Esophagus mucosa (tissue), 1 donor: ENCODE results near the gene RANGRF. TPM values are rescaled to one million over a fixed set of nuclear protein-coding genes. Genes with fewer than 3 reads are reported as not detected.
"Not testable (repeated sequence)": the region's sequence is repeated elsewhere in the genome, so short reads cannot be mapped to it uniquely, and the experiment has no call there.

Experiments
- ATAC-seq: fragments of 200-7000 bp; cut with Tn5 transposase; one replicate; pipeline ENCODE4 v1.9.1; 2020
- total RNA-seq: library from RNA; stranded (reverse); gene quantifications from one replicate; pipeline ENCODE4 v1.2.4, GENCODE V29; 2023
- donor health status: DM: yes; HTN: yes; CAD: no.

The RANGRF gene, protein sequence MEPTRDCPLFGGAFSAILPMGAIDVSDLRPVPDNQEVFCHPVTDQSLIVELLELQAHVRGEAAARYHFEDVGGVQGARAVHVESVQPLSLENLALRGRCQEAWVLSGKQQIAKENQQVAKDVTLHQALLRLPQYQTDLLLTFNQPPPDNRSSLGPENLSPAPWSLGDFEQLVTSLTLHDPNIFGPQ
- 12.7 TPM for total RNA-seq

DNA sequence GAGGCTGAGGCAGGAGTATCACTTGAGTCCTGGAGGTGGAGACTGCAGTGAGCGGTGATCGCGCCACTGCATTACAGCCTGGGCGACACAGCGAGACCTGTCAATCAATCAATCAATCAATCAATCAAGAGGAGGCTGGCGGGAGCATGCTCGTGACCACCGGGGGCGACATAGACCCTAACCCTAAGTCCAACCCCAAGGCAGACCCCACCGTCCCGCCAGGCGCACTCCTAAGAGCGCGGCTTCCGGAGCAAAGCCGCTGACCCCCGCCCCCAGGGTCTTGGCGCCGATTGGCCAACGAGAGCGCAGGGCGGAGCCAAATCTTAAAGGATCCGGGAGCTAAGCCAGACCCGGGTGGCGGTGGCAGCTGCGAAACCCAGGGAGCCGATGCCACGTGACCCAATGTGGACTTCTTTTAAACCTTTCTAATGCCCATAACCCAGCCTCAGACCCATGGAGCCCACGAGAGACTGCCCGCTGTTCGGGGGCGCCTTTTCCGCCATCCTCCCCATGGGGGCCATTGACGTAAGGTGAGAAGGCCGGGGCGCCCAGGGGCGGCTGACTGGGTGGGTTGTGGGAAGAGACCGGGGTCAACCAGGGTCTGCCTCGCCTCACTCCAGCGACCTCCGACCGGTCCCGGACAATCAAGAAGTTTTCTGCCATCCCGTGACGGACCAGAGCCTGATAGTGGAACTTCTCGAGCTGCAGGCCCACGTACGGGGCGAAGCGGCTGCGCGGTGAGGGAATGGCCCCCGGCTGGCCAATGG is at the start of gene RANGRF:
Gene RANGRF (plus strand): TSS at position 335 of the 767 bp plus-strand sequence. CDS start 119 bp downstream, at position 454.
- ATAC-seq: peak; percentile 75

DNA sequence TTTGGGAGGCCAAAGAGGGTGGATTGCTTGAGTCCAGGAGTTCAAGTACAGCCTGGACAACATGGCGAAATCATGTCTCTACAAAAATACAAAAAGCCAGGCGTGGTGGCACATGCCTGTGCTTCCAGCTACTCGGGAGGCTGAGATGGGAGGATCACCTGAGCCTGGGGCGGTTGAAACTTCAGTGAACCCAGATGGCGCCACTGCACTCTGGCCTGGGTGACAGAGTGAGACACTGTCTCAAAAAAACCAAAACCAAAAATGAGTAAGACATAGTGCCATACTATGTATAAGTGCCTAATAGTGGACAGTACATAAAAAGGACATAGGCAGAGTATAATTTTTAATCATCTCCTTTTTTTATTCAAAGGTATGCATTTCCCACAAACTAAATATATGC is 44.6 kb upstream of the RANGRF start:
- ATAC-seq: no peak

DNA sequence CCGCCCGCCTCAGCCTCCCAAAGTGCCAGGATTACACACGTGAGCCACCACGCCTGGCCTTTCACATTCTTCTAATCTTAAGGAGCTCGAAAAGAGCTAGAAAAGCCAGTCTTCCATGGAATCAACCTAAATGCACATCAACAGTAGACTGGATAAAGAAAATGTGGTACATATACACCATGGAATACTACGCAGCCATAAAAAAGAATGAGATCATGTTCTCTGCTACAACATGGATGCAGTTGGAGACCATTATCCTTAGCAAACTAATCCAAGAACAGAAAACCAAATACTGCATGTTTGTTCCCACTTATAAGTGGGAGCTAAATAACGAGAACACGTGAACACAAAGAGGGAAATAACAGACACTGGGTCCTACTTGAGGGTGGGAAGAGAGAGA is 43.7 kb upstream of the RANGRF start:
- ATAC-seq: no peak

DNA sequence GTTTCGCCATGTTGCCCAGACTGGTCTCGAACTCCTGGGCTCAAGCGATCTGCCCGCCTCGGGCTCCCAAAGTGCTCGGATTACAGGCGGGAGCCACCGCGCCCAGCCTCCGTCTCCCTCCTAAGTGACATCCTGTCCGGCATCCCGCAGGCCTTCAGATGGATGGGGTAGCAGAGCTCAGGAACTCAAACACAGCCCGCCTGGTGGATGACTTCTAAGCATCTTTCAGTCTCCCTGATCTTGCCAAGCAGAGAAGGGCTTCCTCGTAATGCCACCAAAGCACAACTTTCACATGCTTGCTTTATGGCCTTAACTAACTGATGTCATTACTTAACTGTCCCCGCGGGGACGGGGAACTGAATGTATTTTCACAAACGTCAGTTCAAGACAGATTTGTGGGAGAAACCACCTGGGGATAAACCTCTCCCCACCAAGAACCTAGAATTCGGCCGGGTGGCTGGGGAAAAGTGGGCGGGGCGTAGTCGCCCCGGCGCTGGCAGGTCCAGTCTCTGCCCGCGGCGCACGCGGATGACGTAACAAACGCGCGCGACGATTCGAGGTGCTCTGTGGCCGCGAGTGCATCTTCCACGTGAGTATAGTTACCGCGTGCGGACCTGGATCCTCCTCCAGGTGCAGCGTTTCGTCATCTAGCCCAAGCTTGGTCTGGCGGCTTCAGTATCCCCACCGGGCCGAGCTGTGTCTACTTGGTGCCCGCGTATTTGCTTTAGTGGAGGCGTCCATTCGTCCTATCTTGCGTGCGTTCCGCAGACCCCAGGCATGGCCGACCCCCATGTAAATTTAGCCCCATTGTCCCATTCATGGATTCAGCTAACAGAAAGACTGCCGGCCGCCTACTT is 39.5 kb upstream of the RANGRF start, which contains the start of gene PFAS:
Gene PFAS (plus strand): TSS at position 539 of the 857 bp plus-strand sequence. CDS start 4,649 bp downstream, outside the sequence.
- ATAC-seq: peak; percentile 86

DNA sequence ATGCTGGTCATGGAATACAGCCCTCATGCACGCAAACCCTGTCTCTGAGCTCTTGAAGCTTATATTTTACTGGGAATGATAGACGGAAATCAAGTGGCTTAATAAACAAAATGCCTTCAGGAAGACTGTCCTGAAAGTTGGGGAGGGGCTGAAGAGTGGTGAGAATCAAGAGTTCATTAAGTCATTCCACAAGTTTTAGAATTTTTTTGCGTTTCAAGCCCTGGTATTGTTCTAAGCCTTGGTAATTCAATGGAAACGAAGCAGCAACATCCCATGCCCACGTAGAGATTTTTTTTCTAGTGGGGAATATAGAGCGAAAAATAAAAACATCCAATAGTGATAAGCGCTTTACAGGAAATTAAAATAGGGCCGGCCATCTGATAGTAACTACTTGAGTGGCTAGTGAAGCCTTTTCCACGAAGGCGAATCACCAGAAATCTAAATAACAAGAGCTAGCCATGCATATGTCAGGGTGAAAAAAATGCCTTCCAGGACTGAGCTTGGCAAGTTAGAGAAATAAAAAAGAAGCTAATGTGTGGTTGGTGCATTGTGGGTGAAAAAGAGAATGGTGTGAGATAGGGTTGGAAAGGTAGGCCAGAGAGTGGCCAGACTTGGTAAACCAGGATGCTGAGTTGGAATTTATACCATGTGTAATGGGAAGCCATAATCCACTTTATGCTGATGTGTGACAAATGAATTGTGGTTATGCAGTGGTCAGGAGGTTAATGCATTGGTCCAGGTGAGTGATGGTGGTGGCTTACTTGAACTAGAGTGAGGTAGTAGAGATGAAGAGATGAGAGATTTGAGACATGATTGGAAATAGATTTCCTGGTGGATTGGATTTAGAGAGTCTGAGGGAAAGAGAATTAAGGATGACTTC is 38.6 kb upstream of the RANGRF start:
- ATAC-seq: no peak

DNA sequence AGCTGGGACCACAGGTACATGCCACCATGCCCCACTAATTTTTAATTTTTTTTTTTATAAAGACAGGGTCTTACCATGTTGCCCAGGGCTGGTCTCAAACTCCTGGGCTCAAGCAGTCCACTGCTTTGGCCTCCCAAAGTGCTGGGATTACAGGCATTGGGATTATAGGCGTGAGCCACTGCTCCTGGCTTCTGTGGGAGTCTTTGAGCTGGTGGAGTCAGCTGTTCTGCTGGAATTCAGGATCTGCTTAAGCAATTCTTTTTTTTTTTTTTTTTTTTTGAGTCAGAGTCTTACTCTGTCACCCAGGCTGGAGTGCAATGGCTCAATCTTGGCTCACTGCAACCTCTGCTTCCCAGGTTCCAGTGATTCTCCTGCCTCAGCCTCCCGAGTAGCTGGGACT is 37.1 kb upstream of the RANGRF start:
- ATAC-seq: not testable (repeated sequence)

DNA sequence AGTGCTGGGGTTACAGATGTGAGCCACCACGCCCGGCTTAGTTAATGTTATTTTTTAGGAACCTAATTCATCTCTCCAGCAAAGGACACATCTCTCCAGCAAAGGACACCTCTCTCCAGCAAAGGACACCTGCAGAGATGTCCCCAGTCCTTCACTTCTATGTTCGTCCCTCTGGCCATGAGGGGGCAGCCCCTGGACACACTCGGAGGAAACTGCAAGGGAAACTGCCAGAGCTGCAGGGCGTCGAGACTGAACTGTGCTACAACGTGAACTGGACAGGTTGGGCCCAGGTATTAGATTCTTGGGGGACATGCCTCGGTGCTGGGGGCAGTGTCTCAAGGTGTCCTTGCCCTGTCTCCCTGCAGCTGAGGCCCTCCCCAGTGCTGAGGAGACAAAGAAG is 34.7 kb upstream of the RANGRF start:
- ATAC-seq: no peak

DNA sequence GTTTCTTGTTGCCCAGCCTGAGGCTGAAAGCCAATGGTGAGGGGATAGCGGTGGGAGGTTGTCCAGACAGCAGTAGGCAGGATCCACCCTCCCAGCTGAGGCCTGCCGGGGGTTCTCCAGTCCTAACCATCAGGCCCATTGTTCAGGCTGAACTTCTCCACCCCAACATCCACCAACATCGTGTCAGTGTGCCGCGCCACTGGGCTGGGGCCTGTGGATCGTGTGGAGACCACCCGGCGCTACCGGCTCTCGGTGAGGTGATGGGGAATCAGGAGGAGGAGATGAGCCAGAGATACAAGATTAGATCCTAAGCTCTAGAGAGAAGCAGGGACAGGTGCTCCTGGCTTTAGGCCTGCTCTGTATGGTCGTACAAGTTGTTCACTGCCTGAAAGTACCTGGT is 33.6 kb upstream of the RANGRF start:
- ATAC-seq: no peak

DNA sequence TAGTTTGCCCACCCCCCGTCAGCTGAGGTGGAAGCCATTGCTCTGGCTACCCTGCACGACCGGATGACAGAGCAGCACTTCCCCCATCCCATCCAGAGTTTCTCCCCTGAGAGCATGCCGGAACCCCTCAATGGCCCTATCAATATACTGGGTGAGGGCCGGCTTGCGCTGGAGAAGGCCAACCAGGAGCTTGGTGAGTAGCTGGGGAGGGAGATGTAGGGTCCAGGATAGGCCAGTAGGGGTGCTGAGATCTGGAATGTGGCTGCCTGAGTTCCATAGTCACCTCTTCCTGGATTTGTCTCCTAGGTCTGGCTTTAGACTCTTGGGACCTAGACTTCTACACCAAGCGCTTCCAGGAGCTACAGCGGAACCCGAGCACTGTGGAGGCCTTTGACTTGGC is 33.0 kb upstream of the RANGRF start:
- no peak for ATAC-seq

DNA sequence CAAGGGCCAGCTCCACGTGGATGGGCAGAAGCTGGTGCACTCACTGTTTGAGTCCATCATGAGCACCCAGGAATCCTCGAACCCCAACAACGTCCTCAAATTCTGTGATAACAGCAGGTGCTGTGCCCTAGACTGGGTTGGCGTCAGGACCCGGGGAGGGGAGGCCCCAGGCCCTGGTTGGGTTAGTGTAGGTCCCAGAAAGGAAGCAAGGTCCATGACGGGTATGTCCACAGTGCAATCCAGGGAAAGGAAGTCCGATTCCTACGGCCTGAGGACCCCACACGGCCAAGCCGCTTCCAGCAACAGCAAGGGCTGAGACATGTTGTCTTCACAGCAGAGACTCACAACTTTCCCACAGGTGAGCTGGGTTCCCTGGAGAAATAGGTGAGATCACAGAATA is 32.2 kb upstream of the RANGRF start:
- no peak for ATAC-seq

DNA sequence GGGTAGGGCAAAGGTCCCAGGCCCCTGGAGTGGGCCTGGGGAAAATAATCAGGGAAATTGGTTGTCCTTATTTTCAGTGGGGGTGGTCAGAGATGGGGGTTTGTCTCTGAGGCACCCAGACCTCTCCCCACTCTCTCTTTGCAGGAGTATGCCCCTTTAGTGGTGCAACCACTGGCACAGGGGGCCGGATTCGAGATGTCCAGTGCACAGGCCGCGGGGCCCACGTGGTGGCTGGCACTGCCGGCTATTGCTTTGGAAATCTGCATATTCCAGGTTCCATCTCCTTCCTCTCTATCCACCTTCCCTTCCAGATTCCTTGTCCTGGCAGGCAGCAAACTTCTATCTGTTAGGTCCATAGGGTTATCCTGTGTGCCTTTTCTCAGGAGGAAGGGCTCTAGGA is 31.8 kb upstream of the RANGRF start:
- no peak for ATAC-seq

DNA sequence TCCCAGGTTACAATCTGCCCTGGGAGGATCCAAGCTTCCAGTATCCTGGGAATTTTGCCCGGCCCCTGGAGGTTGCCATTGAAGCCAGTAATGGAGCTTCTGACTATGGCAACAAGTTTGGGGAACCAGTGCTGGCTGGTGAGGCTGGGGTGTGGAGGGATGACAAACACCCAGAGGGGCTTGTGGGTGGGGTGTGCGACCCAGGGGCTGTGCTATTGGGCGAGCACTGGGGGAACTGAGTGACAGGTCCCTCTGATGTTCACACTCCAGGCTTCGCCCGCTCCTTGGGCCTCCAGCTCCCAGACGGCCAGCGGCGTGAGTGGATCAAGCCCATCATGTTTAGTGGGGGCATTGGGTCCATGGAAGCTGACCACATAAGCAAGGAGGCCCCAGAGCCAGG is 30.7 kb upstream of the RANGRF start:
- ATAC-seq: no peak

DNA sequence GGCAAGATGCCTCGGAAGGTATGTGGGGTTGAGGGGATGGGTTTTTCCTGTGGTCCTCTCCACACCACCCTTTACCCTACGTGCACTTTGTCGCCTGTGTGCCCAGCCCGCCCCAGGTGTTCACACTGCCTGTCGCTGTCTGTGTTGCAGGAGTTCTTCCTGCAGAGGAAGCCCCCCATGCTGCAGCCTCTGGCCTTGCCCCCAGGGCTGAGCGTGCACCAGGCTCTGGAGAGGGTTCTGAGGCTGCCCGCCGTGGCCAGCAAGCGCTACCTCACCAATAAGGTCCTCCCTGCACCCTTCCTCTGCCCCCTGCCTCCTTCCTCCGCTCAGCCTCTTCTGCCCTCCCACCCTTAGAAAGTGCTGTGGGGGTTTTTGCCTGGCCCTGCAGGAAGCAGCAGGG is 24.1 kb upstream of the RANGRF start:
- ATAC-seq: no peak

DNA sequence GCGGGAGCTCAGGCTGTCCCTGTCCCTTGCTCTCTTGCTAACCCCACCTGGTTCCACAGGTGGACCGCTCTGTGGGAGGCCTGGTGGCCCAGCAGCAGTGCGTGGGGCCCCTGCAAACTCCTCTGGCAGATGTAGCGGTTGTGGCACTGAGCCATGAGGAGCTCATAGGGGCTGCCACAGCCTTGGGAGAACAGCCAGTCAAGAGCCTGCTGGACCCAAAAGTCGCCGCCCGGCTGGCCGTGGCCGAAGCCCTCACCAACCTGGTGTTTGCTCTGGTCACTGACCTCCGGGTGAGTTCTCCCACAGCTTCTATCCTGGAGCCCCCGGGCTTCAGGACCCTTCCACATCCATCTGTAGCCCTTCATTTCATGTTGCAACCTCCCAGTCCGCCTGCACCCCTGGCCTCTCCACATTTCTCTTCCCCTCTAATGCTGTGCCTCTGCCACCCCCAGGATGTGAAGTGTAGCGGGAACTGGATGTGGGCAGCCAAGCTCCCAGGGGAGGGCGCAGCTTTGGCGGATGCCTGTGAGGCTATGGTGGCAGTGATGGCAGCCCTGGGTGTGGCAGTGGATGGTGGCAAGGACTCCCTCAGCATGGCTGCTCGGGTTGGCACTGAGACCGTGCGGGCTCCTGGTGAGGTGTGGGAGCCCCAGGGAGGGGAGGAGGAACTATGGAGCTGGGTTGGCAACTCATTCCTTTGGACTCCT is 23.5 kb upstream of the RANGRF start:
- no peak for ATAC-seq

DNA sequence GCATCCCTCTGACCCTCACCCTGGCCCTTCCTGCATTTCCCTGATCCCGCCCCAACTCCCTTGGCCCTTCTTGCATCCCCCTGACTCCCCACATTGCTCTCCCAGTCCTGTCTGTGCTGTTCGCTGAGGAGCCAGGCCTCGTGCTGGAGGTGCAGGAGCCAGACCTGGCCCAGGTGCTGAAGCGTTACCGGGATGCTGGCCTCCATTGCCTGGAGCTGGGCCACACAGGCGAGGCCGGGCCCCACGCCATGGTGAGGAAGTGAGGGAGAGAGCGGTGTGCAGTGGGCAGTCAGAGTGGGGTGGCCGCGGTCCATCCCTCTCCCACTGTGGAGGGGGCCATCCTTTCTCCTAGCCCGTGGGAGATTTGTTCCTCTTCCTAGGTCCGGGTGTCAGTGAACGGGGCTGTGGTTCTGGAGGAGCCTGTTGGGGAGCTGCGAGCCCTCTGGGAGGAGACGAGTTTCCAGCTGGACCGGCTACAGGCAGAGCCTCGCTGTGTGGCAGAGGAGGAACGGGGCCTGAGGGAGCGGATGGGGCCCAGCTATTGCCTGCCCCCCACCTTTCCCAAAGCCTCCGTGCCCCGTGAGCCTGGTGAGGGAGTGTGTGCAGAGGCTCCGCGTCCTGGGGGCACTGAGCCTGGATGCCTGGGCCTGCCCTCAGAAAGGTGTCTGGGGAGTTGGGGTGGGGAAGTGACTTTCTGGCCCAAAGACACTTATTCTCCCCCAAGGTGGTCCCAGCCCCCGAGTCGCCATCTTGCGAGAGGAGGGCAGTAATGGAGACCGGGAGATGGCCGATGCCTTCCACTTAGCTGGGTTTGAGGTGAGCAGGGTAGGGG is 21.6 kb upstream of the RANGRF start:
- ATAC-seq: no peak

DNA sequence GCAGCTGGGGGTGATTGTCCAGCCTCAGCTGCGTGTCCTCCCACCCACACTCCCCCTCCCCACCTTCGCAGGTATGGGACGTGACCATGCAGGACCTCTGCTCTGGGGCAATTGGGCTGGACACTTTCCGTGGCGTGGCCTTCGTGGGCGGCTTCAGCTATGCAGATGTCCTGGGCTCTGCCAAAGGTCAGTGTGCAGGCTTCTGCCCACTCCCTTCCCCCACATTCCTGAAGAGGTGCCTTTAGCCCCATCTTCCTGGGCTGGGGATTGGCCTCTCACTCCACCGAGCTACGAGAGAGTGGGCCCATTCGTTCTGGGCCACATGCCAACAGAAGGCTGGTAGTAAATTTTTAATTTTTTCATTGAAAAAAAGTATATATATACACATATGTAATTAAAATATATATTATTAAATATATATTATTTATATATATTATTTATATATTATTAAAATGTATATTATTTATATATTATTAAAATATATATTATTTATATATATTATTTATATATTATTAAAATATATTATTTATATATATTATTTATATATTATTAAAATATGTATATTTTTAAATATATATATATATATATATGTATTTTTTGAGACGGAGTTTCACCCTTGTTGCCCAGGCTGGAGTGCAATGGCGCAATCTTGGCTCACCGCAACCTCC is 20.9 kb upstream of the RANGRF start:
- no peak for ATAC-seq

DNA sequence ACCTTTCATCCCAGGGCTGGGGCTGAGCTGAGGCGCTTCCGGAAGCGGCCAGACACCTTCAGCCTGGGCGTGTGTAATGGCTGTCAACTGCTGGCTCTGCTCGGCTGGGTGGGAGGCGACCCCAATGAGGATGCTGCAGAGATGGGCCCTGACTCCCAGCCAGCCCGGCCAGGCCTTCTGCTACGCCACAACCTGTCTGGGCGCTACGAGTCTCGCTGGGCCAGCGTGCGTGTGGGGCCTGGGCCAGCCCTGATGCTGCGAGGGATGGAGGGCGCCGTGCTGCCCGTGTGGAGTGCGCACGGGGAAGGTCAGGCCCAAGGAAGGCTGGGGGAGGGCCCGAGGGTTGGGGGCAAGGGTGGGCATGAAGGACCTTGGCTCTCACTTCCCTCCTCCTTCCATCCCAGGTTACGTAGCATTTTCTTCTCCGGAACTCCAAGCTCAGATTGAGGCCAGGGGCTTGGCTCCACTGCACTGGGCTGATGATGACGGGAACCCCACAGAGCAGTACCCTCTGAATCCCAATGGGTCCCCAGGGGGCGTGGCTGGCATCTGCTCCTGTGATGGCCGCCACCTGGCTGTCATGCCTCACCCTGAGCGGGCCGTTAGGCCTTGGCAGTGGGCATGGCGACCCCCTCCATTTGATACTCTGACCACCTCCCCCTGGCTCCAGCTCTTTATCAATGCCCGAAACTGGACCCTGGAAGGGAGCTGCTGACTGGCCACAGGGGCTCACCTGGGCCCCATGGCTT is 19.7 kb upstream of the RANGRF start:
- ATAC-seq: no peak

DNA sequence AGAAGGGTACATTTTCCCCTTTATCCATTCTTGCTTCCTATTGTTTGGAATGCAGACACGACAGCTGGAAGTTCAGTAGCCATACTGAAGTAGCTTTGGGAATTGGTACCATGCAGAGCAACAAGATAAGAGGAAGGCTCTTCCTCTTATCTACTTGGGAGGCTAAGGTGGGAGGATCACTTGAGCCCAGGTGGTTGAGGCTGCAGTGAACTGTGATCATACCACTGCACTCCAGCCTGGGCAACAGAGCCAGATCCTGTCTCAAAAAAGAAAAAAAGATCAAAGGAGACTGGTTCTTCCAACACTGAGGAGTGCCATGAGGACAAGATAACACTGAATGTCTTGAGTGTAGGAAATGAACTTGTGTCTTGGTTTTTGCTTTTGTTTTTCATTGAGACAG is 16.0 kb upstream of the RANGRF start:
- ATAC-seq: no peak

DNA sequence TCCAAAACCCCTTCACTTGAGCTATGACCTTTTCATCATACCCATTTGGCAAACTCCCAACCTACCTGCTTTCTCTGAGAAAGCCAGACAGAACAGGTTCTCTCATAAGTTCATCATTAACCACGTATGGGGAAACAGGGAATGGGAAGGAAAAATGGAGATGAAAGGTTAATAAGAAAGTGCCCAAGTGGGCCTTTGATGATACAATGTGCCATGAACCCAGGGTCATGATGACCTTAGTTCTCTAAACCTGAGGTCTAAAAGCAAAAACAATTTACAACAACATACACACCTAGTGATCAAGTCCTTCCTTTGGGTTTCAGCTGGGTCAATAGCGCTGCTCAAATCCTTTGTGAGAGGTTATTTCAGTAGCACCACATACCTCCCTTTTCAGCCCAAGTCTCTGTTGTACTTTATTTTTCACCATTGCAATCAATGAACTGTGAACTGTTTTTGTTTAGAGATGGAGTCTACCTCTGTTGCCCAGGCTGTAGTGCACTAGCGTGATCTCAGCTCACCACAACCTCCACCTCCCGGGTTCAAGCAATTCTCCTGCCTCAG is 14.5 kb upstream of the RANGRF start:
- ATAC-seq: no peak
